GM18858 (cell line): Measurements from ENCODE around the gene PSEN2.

Experiments
- ATAC-seq: cut with Tn5 transposase; IDR thresholded peaks from one replicate; pipeline ENCODE4 v1.9.1; 2021; ENCODE audit not compliant: unreplicated experiment

Gene PSEN2

GRCh38 chr1:226884966-226885820, 14.8 kb downstream of the PSEN2 start:
- ATAC-seq = no peak

GRCh38 chr1:226886122-226886901, 15.9 kb downstream of the PSEN2 start:
- no peak for ATAC-seq

- ATAC-seq = no peak
Observed at GRCh38 chr1:226887006-226887405, 16.6 kb downstream of the PSEN2 start.

- ATAC-seq = no peak
Observed at GRCh38 chr1:226888021-226888420, 17.6 kb downstream of the PSEN2 start.

GRCh38 chr1:226888816-226889215, 18.4 kb downstream of the PSEN2 start:
- ATAC-seq = no peak

GRCh38 chr1:226889616-226890330, 19.4 kb downstream of the PSEN2 start:
- ATAC-seq = no peak

GRCh38 chr1:226890331-226891108, 20.1 kb downstream of the PSEN2 start:
- ATAC-seq = no peak

GRCh38 chr1:226891346-226891745, 20.9 kb downstream of the PSEN2 start:
- no peak for ATAC-seq

GRCh38 chr1:226891846-226892523, 21.6 kb downstream of the PSEN2 start:
- no peak for ATAC-seq

GRCh38 chr1:226892524-226892875, 22.1 kb downstream of the PSEN2 start:
- ATAC-seq = no peak

GRCh38 chr1:226893936-226894335, 23.5 kb downstream of the PSEN2 start:
- no peak for ATAC-seq

GRCh38 chr1:226894826-226895225, 24.4 kb downstream of the PSEN2 start:
- no peak for ATAC-seq

- ATAC-seq = no peak
Observed at GRCh38 chr1:226895644-226896043, 25.2 kb downstream of the PSEN2 start.

GRCh38 chr1:226898246-226898645, 27.8 kb downstream of the PSEN2 start:
- ATAC-seq = no peak

GRCh38 chr1:226901421-226901820, 31.0 kb downstream of the PSEN2 start:
- ATAC-seq = no peak

- ATAC-seq = no peak
Observed at GRCh38 chr1:226902601-226903000, 32.2 kb downstream of the PSEN2 start.

GRCh38 chr1:226903819-226904716, 33.7 kb downstream of the PSEN2 start:
- ATAC-seq = no peak

- no peak for ATAC-seq
Observed at GRCh38 chr1:226904772-226905171, 34.4 kb downstream of the PSEN2 start.

- no peak for ATAC-seq
Observed at GRCh38 chr1:226908419-226908818, 38.0 kb downstream of the PSEN2 start.
